DMS153 treated with DMSO at 0.1 percent for 48 hours (cell line): ENCODE results near the gene ABITRAM.
A peak's percentile ranks its signal among the peaks of the same experiment; 100 is the strongest.
"Not testable (repeated sequence)": the region's sequence is repeated elsewhere in the genome, so short reads cannot be mapped to it uniquely, and the experiment has no call there.

Experiments
- DNase-seq: peaks from one replicate; lab custom pipeline; 2025; ENCODE audit not compliant: unreplicated experiment; lab: John Stamatoyannopoulos, UW

ABITRAM gene

DNA sequence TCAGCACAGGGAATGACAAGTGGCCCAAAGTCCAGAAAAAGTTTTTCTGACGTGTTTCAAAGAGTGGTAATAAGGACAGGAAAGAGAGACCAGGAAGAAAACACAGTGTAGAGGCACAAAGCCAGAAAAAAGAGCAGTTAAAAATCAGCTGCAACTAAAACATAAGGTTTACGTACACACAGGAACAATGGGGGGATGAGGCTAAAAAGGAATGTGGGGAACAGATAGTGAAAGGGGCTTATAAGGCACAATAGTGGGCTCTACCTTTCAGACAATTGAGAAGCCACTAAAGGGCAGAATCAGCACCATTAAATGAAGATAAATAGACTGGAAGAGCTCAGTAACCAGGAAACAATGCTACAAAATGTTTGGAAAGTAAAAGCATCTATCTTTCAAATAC lies 5.8 kb upstream of the ABITRAM start:
- no peak for DNase-seq

DNA sequence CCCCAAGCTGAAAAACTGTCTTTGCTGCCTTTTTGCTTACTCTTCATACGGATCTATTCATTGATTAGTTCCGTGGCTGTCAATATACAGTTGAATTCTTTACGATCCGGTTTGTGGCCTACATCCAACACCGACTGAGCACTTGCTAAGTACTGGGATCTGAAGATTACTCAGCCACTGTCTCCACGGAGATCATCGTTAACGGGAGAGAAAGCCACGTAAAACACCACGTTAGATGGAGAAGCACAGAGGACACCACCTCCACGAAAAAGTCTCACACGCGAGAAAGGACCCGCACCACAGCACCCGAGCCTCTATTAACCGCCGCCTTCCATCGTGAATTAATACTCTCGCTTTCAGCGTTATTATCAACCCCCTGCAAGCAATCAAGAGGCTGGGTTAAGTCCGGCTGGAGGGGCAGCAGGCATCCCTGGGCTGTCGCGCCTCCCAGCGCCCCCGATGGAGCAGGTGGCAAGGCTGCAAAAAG lies 926 bp upstream of the ABITRAM start:
- no peak for DNase-seq

- DNase-seq = peak; percentile 82
Observed at GRCh38 chr9:108933718-108934322, 380 bp upstream of the ABITRAM start, which contains the start of gene ELP1. ELP1 (minus strand) TSS chr9:108934124; CDS start chr9:108931146, 2,978 bp downstream.

DNA sequence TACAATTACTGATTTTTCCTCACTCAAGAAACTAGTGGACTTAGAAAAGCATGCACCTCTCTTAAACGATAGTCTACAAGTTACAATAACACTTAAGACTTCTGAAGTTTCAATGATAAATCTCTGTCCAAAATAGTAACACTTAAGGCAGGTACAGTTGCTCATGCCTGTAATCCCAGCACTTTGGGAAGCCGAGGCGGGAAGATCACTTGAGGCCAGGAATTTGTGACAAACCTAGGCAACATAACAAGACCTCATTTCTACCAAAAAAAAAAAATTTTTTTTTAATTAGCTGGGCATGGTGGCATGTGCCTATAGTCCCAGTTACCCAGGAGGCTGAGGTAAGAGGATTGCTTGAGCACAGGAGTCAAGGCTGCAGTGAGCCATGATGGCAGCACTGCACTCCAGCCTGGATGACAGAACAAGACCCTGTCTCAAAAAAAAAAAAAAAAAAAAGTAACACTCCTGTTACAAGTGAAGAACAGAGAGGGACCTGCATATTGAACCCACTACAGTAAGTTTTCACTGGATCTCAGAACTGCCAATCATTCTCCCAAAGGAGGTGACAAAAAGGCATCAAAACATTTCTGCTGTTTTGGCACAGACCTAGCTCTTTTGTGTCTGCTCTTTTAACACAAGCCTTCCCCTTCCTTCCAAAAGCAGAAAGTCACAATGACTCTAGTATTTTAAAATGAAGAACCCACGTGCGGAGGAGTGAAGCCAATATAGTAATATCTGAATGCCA lies 3.5 kb downstream of the ABITRAM start:
- DNase-seq = no peak

GRCh38 chr9:108939975-108940374 lies 5.8 kb downstream of the ABITRAM start:
- no peak for DNase-seq

DNA sequence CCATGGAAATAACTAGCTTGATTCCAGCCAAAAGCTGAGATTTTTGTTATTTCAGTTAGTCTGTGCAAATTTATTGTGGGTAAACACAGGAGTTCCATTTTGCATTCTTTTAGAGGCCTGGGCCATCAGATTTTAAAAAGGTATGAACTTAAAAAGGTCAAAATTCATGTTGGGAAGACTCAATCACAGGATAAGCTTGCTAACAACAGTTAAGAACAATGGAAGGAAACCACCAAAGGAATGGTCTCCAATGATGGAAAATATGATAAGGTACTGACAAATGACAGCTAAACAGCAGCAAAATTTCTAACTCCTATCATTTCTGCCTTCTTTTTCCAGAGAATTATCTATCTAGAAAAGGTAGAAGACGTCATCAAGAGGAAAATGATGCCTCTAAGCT lies 16.0 kb downstream of the ABITRAM start:
- no peak for DNase-seq

- no peak for DNase-seq
Observed at GRCh38 chr9:108951578-108951977, 17.4 kb downstream of the ABITRAM start.

GRCh38 chr9:108953983-108954574 lies 19.9 kb downstream of the ABITRAM start:
- peak; percentile 24 for DNase-seq

DNA sequence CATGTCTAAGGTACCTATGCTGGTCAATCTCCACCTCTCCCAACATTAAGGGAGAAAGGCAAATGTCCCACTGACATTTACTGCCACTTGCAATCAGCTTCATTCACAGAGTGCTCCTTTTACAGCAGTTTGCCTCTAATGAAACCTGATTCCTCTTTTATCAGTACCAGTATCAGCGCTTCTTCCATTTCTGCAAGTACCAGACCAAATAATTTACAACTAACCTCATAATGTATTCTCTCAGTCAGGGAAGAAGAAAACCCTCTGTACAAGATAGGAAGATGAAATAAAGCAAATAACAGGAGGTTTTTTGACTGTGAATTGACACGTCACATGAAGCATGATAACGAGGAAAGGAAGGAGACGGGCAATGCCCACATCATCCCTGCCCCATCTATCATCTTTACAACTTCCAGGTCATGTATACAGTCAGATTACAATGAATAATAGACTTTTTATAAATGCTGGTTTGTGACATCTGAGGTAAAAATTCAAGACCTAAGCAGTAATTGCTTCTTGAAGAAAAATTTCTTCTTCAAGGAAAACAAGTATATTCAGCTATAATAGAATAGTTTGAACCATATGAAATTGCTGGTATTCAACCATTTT lies 21.9 kb downstream of the ABITRAM start:
- DNase-seq = peak; percentile 30

DNA sequence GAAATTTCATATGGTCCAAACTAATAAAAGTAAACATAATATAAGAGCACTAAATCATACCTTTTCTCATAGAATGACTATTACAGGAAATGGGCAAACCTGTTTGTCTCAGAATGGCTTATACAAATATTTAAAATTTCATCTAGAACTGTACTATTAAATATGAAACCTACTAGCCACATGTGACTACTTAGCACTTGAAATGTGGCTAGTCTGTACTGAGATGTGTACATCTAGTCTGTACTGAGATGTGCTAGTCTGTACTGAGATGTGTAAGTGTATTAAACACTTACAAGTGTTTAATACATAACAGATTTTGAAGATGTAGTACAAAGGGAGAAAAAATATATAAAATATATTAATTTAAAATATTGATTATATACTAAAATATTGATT lies 22.4 kb downstream of the ABITRAM start:
- peak; percentile 19 for DNase-seq

DNA sequence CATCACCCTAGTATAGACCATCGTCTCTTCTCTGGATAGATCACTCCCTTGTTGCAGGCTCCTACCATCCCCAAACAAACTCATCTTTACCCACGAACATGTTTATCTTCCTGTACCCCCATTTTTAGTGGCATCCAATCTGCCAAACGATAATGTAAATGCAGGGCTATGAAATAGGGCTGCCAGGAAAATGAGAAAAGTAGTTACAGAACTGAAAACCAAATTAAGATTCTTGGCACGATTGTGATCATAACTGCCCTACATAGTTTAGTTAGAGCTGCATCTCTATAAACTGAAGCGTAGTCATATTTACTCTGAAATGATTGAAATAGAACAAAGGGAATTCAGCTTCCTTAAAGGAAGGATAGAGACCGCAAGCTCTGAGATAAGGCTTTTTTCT lies 26.1 kb downstream of the ABITRAM start:
- DNase-seq = no peak

- DNase-seq = no peak
Observed at GRCh38 chr9:108961151-108961550, 27.0 kb downstream of the ABITRAM start.

GRCh38 chr9:108963459-108964143 lies 29.4 kb downstream of the ABITRAM start:
- no peak for DNase-seq

DNA sequence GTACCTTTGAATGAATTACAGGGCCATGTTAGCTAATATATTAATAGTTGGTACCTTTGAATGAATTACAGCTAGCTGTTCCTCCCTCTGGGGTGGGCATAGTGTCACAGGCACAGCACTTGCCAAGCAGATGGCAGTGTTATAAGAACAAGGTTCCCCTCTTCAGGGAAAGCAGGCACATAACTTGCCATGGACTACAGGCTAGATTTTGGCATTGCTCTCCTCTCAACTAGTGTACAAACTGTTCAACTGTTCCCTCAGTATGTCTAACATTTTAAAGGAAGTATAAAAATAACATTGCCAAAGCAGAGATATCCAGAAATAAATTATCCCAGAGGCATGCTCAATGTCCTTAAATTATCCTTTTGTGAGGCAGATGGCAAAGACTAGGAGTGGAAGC lies 33.7 kb downstream of the ABITRAM start:
- DNase-seq = no peak

DNA sequence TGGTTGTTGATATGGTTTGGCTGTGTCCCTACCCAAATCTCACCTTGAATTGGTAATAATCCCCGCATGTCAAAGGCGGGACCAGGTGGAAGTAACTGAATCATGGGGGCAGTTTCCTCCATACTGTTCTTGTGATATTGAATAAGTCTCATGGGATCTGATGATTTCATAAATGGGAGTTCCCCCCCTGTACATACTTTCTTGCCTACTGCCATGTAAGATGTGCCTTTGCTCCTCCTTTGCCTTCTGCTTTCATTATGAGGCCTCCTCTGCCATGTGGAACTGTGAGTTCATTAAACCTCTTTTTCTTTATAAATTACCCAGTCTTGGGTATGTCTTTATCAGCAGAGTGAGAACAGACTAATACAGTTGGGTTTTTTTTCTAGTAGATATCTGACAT lies 37.2 kb downstream of the ABITRAM start:
- not testable (repeated sequence) for DNase-seq

DNA sequence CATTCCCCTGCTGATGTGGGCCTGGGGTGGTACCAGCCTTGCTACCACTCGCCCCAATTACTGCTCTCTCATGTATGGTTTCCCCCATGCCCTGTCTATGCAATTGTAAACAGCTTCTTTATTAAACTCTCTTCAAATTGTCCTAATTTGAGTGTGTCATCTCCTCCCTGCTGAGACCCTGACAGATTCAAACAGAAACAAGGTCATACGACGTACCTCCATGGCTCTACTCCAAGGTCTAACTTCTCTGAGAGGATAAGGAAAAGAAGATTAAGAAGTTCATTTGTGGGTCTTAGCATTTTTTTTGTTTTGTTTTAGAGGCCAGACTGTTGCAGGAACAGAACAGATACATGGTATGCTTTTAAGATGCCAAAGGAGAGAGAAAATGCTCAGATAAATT lies 38.0 kb downstream of the ABITRAM start:
- DNase-seq = no peak

GRCh38 chr9:108972626-108973209 lies 38.5 kb downstream of the ABITRAM start:
- no peak for DNase-seq

GRCh38 chr9:108973895-108974294 lies 39.7 kb downstream of the ABITRAM start:
- no peak for DNase-seq

GRCh38 chr9:108978205-108978604 lies 44.0 kb downstream of the ABITRAM start:
- no peak for DNase-seq

DNA sequence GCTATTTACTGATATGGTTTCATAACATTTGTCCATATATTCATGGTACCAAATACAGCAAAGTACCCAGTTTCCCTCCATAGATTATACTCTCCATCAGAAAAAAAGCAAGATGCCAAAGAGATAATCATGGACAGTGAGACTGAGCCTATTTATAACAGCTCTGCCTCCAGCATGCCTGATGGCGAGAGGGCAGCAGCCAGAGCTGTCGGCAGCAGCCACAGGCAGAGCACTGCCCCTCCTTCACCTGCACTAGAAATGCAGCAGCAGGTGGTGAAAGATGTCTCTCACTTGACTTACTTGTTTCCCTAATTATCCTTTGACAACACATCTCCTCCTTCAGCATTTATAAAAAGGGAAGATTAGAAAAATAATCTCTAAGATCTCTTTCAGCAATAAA lies 46.7 kb downstream of the ABITRAM start:
- no peak for DNase-seq

DNA sequence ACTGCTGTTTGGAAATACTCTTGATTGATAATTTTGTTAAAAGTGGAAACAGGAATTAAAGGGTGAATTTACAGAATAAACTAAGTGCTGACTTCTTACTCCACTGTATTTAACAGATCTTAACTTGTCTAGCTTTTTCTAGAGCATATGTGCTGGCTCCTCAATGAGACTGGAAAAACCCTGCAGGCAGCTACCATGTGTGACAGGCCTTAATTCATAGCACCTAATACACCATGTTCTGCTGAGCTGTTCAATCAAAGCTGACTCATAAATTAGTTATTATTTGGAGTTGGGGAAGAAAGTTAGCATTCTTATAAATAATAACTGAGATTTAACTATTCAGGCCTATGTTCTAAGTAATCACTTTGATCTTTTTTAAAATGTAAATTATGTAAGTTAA lies 49.7 kb downstream of the ABITRAM start:
- no peak for DNase-seq
